ENCODE data around the gene GRID1.

DNA sequence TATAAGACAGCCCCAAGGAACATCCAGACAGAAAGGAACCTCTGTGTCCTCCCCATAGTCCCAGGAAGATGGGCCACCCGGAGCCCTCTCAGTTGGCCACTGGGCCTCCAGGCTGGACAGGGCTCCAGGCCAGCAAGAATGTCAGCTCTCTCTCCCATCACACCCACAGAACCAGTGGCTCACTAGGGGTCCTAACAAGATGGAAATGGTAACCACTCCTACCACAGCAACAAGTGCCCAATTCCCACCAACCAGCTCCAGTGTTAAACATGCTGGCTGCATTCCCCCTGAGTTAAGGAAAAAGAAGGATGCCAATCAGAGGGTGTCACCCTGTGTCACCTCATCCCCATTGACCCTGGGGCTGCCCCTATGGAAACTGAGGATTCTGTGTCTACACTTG, 333.0 kb downstream of the GRID1 start:
- no peak for TF ChIP-seq POLR2AphosphoS5 (IDR thresholded peaks at IDR 0.05; ENCODE audit: insufficient read depth in 1 of 2, low read depth in 1 of 2)
- TF ChIP-seq, protein P1, sequence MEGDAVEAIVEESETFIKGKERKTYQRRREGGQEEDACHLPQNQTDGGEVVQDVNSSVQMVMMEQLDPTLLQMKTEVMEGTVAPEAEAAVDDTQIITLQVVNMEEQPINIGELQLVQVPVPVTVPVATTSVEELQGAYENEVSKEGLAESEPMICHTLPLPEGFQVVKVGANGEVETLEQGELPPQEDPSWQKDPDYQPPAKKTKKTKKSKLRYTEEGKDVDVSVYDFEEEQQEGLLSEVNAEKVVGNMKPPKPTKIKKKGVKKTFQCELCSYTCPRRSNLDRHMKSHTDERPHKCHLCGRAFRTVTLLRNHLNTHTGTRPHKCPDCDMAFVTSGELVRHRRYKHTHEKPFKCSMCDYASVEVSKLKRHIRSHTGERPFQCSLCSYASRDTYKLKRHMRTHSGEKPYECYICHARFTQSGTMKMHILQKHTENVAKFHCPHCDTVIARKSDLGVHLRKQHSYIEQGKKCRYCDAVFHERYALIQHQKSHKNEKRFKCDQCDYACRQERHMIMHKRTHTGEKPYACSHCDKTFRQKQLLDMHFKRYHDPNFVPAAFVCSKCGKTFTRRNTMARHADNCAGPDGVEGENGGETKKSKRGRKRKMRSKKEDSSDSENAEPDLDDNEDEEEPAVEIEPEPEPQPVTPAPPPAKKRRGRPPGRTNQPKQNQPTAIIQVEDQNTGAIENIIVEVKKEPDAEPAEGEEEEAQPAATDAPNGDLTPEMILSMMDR (IDR thresholded peaks at IDR 0.05): no peak
